EH (cell line): ENCODE data around the gene PPM1H.
"Not testable (repeated sequence)": the region's sequence is repeated elsewhere in the genome, so short reads cannot be mapped to it uniquely, and the experiment has no call there.

Experiments
- DNase-seq: peaks from one replicate; pipeline ENCODE4 v3.0.0-alpha.2; 2015; ENCODE audit warnings: low read depth

The PPM1H gene

GRCh38 chr12:62732861-62733427 lies 202.0 kb downstream of the PPM1H start:
- DNase-seq = peak; percentile 82

DNA sequence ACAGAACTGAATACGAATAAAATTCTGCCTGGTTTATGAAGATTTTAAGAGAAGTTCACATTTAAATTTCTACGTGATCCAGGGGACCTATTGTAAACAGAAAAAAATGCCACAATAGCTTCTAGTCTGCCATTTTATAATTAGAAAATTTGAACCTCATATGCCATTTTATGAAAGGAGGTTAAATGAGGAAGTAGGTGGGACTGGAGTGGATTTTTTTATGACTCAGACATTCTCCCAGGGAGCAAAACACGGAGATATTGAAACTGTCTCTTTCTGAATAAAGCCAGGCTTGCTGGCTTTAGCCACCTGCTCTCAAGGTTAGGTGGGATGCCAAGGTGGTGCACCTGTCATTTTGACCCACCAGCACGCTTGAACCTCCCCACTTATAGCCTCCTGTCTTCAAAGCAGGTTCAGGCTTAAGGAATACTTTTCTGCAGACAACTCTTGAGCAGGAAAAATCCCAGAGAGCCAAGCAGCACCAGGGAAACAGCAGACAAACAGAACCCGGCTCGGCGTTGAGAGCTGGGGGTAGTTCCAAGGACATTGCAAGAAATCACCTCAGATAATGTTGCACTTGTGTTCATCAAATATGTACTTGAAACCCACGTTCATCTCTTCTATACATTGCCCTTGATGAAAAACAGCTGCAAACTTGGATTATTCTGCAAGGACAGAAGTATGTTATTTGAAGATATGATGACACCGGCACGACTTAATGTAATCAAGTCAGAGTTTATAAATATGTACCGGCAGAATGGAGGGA lies 203.7 kb downstream of the PPM1H start:
- peak; percentile 62 for DNase-seq

GRCh38 chr12:62730649-62731048 lies 204.3 kb downstream of the PPM1H start:
- peak; percentile 69 for DNase-seq

DNA sequence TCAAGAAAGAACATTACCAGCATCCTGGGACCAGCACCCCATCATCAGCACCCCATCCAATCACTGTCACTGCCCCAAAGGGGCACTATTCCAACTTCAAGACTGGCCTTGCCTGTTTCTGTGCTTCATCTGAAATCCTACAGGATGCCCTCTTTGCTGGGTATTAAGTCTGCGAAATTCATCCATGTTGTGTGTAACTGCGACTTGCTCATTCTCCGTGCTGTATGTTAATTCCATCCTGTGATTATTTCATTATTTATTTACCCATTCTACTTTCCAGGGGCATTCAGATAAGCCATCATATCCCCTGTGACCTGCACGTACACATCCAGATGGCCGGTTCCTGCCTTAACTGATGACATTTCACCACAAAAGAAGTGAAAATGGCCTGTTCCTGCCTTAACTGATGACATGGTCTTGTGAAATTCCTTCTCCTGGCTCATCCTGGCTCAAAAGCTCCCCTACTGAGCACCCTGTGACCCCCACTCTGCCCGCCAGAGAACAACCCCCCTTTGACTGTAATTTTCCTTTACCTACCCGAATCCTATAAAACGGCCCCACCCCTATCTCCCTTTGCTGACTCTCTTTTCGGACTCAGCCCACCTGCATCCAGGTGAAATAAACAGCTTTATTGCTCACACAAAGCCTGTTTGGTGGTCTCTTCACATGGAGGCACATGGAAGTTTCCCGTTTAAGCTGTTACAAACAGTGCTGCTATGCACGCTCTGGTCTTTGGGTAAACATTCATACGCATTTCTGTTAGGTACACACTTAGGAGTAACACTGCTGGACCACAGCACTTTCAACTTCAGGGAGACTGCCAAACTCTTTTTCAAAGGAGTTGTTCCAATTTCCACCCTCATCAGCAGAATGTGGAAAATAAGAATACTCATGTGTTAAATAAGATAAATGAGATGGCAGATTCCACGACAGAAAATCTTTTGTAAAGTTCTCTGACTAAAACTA lies 205.1 kb downstream of the PPM1H start:
- not testable (repeated sequence) for DNase-seq

DNA sequence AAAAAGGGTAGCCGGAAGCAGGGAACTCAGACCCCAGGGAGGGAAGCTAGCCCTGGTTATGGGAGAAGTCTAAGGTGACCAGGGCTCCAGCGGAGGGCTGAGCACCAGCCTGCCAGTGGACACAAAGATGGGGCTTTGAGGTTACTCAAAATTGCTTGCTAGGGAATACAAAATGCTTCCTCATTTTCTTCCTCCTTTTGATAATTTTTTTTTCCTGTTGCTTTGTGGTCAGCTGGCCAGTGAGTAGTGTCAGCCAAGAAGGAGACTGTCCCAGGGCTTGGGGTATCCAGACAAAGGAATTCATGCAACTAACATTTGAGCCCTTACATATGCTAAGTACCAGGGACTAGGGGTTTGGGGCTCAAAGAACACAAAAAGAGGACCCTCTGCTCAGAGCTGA lies 206.2 kb downstream of the PPM1H start:
- no peak for DNase-seq

- DNase-seq = no peak
These were observed 208.4 kb downstream of the PPM1H start for GRCh38 chr12:62726471-62726980.

- DNase-seq = no peak
These were observed 209.2 kb downstream of the PPM1H start for GRCh38 chr12:62725781-62726180.

GRCh38 chr12:62724947-62725451 lies 210.0 kb downstream of the PPM1H start:
- peak; percentile 99 for DNase-seq

- DNase-seq = no peak
These were observed 210.7 kb downstream of the PPM1H start for GRCh38 chr12:62724285-62724684.

DNA sequence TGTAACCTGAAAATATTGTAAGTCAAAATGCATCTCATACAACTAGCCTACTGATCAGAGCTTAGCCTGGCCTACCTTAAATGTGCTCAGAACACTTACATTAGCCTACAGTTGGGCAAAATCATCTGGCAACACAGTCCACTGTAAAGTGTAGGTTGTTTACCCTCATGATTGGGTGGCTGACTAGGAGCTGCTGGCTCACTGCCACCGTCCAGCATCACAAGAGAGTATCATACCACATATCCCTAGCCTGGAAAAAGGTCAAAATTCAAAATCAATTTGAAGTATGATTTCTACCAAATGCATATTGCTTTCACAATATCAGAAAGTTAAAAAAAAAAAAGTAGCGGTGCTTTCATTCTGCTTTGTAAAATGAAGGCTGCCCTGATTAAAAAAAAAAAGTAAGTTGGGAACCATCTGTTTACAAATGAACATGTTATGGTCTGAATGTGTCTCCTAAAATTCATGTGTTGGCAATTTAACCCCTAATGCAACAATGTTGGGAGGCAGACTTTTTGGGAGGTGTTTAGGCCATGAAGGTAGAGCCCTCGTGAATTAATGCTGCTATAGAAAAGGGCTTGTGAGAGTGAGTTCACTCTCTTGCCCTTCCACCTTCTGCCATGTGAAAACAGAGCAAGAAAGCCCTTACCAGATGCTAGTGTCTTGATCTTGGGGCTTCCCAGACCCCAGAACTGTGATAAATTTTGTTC lies 211.8 kb downstream of the PPM1H start:
- peak; percentile 61 for DNase-seq

- peak; percentile 86 for DNase-seq
These were observed 214.2 kb downstream of the PPM1H start for GRCh38 chr12:62720661-62721330.

GRCh38 chr12:62720025-62720424 lies 214.9 kb downstream of the PPM1H start:
- no peak for DNase-seq

- DNase-seq = no peak
These were observed 216.1 kb downstream of the PPM1H start for GRCh38 chr12:62718762-62719426.

DNA sequence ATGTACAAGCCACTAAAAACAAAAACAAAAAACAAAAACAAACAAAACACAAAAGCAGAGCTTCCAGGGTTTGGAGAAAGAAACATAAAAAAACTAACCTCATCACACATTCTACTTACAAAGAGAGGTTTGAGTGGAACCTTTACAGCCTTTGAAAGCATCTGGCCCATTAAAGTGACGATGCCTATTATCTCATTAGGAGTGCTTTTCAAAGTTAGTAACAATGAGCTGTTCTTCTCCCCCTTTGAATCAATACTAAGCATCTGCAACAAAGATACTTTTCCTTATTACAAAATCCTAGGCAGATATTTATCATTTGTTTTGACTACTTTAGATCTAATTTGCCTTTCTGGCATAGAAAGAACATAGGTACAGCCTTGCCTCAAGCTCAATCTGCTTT lies 217.3 kb downstream of the PPM1H start:
- no peak for DNase-seq

GRCh38 chr12:62716866-62717525 lies 218.0 kb downstream of the PPM1H start:
- DNase-seq = no peak

DNA sequence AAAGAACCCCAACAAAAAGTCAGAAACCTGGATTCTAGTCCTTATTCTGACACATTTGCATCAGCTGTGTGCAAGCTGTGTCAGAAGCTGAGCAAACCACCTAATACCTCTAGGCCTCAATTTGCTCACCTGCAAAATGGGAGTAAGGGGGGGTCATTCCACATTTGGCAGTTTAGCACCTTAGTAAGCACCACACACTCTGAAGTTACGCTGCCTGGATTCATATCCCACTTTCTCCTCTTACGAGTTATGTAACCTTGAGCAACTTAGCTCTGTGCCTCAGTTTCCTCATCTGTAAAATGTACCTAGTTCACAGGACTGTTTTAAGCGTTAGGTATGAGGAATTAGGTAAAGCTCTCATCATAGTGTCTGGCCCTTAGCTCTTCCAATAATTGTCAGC lies 218.9 kb downstream of the PPM1H start:
- DNase-seq = no peak

- no peak for DNase-seq
These were observed 219.9 kb downstream of the PPM1H start for GRCh38 chr12:62714774-62715721.

GRCh38 chr12:62714181-62714773 lies 220.7 kb downstream of the PPM1H start:
- DNase-seq = peak; percentile 48
